ENCODE results near the gene INTS7. TPM values are rescaled to one million over a fixed set of nuclear protein-coding genes. Genes with fewer than 3 reads are reported as not detected.

Gene INTS7
- total and polyA plus RNA-seq, 9 of the 15 experiments (the other 6 are each of a cell fraction or from before 2014, with no cell fraction given), result 27.3 to 68.4 (median 40.4) TPM

- no peak for TF ChIP-seq BRF2 (IDR thresholded peaks at IDR 0.05; ENCODE audit: borderline replicate concordance, insufficient read depth, insufficient read length)
- TF ChIP-seq KLF6 (CRISPR knock-in tag; IDR thresholded peaks at IDR 0.05; ENCODE audit: borderline replicate concordance), result no peak
- TF ChIP-seq HBP1 (CRISPR knock-in tag; IDR thresholded peaks at IDR 0.05), result peak; percentile 70; the same call in 1 of the 2 replicates
- TF ChIP-seq SMAD4 (CRISPR knock-in tag; conservative IDR thresholded peaks at IDR 0.05), result peak; percentile 11; the same call in 1 of the 2 replicates
- no peak for TF ChIP-seq ZNF512 (tag; IDR thresholded peaks at IDR 0.05)
- peak; percentile 19 for TF ChIP-seq CC2D1A (IDR thresholded peaks at IDR 0.05)
- peak; percentile 62; the same call in 1 of the 2 replicates for TF ChIP-seq ZNF24 (IDR thresholded peaks at IDR 0.05)
- TF ChIP-seq ELK3 (CRISPR knock-in tag; IDR thresholded peaks at IDR 0.05), result 0 out of 2 replicates have a peak, but pooled peaks have one; percentile 73
- no peak for TF ChIP-seq EZH2 (IDR thresholded peaks at IDR 0.05; ENCODE audit: borderline replicate concordance, low read depth, low read length)
- peak; percentile 60 for TF ChIP-seq BRD9 (IDR thresholded peaks at IDR 0.05; ENCODE audit: low read depth, partially characterized antibody)
- no peak for TF ChIP-seq ZNF23 (CRISPR knock-in tag; IDR thresholded peaks at IDR 0.05)
- TF ChIP-seq CSDE1 (IDR thresholded peaks at IDR 0.05), result 0 out of 4 replicates have a peak, but pooled peaks of 1 of the 2 experiments have one; percentile 6
- no peak for TF ChIP-seq SLC30A9 (CRISPR knock-in tag; IDR thresholded peaks at IDR 0.05)
- TF ChIP-seq ID3 (CRISPR knock-in tag; IDR thresholded peaks at IDR 0.05), result no peak
- peak; percentile 36; the same call in 1 of the 2 replicates for TF ChIP-seq ID3 (tag; IDR thresholded peaks at IDR 0.05)
These were observed 663 bp upstream of the INTS7 start (continued) for GRCh38 chr1:212035835-212036605.

Measured in K562 (cell line).